Measurements from ENCODE around the gene HOXA1.

HOXA1 gene

GRCh38 chr7:27095897-27096767 lies at the start of gene HOXA1:
TSS of gene HOXA1 (minus strand) at chr7:27096000. CDS start at chr7:27095912, 88 bp downstream.
- no peak for DNase-seq (ENCODE audit: low spot score)

GRCh38 chr7:27145165-27145913 lies 49.5 kb upstream of the HOXA1 start:
- peak; percentile 67 for DNase-seq (ENCODE audit: low spot score)

- DNase-seq (ENCODE audit: low spot score), result peak; percentile 66
These were observed 49.0 kb upstream of the HOXA1 start for GRCh38 chr7:27144781-27145164.

GRCh38 chr7:27143950-27144780 lies 48.4 kb upstream of the HOXA1 start:
- peak; percentile 60 for DNase-seq (ENCODE audit: low spot score)

- DNase-seq (ENCODE audit: low spot score), result peak; percentile 87
These were observed 47.5 kb upstream of the HOXA1 start, which contains the start of gene HOXA5 for GRCh38 chr7:27143023-27143949. TSS of gene HOXA5 (minus strand) at chr7:27143681. CDS start at chr7:27143607, 74 bp downstream.

GRCh38 chr7:27142580-27143022 lies 46.8 kb upstream of the HOXA1 start:
- no peak for DNase-seq (ENCODE audit: low spot score)

- DNase-seq (ENCODE audit: low spot score), result peak; percentile 65
These were observed 46.3 kb upstream of the HOXA1 start for GRCh38 chr7:27141923-27142579.

- peak; percentile 51 for DNase-seq (ENCODE audit: low spot score)
These were observed 45.5 kb upstream of the HOXA1 start for GRCh38 chr7:27141137-27141922.

- peak; percentile 60 for DNase-seq (ENCODE audit: low spot score)
These were observed 44.5 kb upstream of the HOXA1 start for GRCh38 chr7:27140126-27140857.

GRCh38 chr7:27139334-27140125 lies 43.7 kb upstream of the HOXA1 start:
- DNase-seq (ENCODE audit: low spot score), result peak; percentile 67

- DNase-seq (ENCODE audit: low spot score), result peak; percentile 44
These were observed 43.2 kb upstream of the HOXA1 start for GRCh38 chr7:27138985-27139333.

GRCh38 chr7:27138472-27138871 lies 42.7 kb upstream of the HOXA1 start:
- DNase-seq (ENCODE audit: low spot score), result peak; percentile 61

- DNase-seq (ENCODE audit: low spot score), result no peak
These were observed 42.0 kb upstream of the HOXA1 start for GRCh38 chr7:27137640-27138315.

- DNase-seq (ENCODE audit: low spot score), result peak; percentile 28
These were observed 38.6 kb upstream of the HOXA1 start for GRCh38 chr7:27134392-27134791.

- peak; percentile 33 for DNase-seq (ENCODE audit: low spot score)
These were observed 37.8 kb upstream of the HOXA1 start for GRCh38 chr7:27133409-27134231.

- no peak for DNase-seq (ENCODE audit: low spot score)
These were observed 37.2 kb upstream of the HOXA1 start for GRCh38 chr7:27132978-27133377.

GRCh38 chr7:27132214-27132613 lies 36.4 kb upstream of the HOXA1 start:
- no peak for DNase-seq (ENCODE audit: low spot score)
